IMR-90 (cell line): ENCODE data around the gene PRC1. TPM values are rescaled to one million over a fixed set of nuclear protein-coding genes. Genes with fewer than 3 reads are reported as not detected.

Source experiments
- ATAC-seq: fragments of 200-7000 bp; cut with Tn5 transposase; 2 replicates; pipeline ENCODE4 v1.9.1; 2020; ENCODE audit warnings: low read depth, mild to moderate bottlenecking, moderate library complexity
- BruUV-seq: library from RNA; stranded (reverse); fragments of 400-500 nt; replicated peaks from 2 replicates; lab custom pipeline; 2021; lab: Mats Ljungman, UMichigan
- CTCF ChIA-PET: fragments of 300-600 bp; formaldehyde crosslinking; extraction: SDS; loops from one replicate; lab custom pipeline; 2021; ENCODE audit warnings: antibody characterized with exemption; lab: Yijun Ruan, JAX
- POLR2A ChIA-PET: fragments of 300-600 bp; sonication (Branson Sonifier 250); formaldehyde crosslinking; loops from one replicate; lab custom pipeline; 2022; ENCODE audit warnings: antibody characterized with exemption; ENCODE audit not compliant: unreplicated experiment; lab: Charles Lee
- DNase-seq: peaks from one replicate; pipeline ENCODE4 v3.0.0; 2013
- H2AFZ ChIP-seq: replicated peaks from 2 replicates; pipeline ENCODE3; 2013; ENCODE audit warnings: low read length, mild to moderate bottlenecking; ENCODE audit not compliant: poor library complexity
- H2AK5ac ChIP-seq: 2 replicates; pipeline ENCODE4 v1.6.1; 2013; ENCODE audit warnings: low read depth, low read length, inconsistent platforms
- H2AK9ac ChIP-seq: replicated peaks from 2 replicates; pipeline ENCODE3; 2013; ENCODE audit warnings: mild to moderate bottlenecking, low read depth, low read length, moderate library complexity; ENCODE audit not compliant: poor library complexity
- H2BK120ac ChIP-seq: 2 replicates; pipeline ENCODE4 v1.6.1; 2013; ENCODE audit warnings: low read depth, low read length, inconsistent platforms
- H2BK15ac ChIP-seq: 3 replicates; pipeline ENCODE4 v1.6.1; 2013; ENCODE audit warnings: low read depth, low read length, inconsistent platforms
- H2BK20ac ChIP-seq: 2 replicates; pipeline ENCODE4 v1.6.1; 2013; ENCODE audit warnings: low read depth, mild to moderate bottlenecking, inconsistent platforms, low read length, moderate library complexity
- H2BK5ac ChIP-seq: 2 replicates; pipeline ENCODE4 v1.6.1; 2013; ENCODE audit warnings: mild to moderate bottlenecking, low read depth, low read length, inconsistent platforms; ENCODE audit not compliant: poor library complexity, severe bottlenecking
- H3K14ac ChIP-seq: replicated peaks from 2 replicates; pipeline ENCODE4 v1.6.1; 2013; ENCODE audit warnings: low read depth, low read length, inconsistent platforms
- H3K18ac ChIP-seq: 2 replicates; pipeline ENCODE4 v1.6.1; 2013; ENCODE audit warnings: low read depth, low read length, control low read depth
- H3K23ac ChIP-seq: 2 replicates; pipeline ENCODE4 v1.6.1; 2013; ENCODE audit warnings: low read depth, low read length, inconsistent platforms
- H3K27ac ChIP-seq: 2 replicates; pipeline ENCODE4 v1.5.1; 2013; ENCODE audit warnings: mild to moderate bottlenecking, control low read depth, low read length; ENCODE audit not compliant: insufficient read depth
- H3K27me3 ChIP-seq: 2 replicates; pipeline ENCODE4 v1.6.1; 2013; ENCODE audit warnings: low read length; ENCODE audit not compliant: control insufficient read depth, insufficient read depth
- H3K36me3 ChIP-seq: 2 replicates; pipeline ENCODE4 v1.6.1; 2013; ENCODE audit warnings: low read length, mixed read lengths; ENCODE audit not compliant: control insufficient read depth, insufficient read depth
- H3K4ac ChIP-seq: 2 replicates; pipeline ENCODE4 v1.6.1; 2013; ENCODE audit warnings: low read depth, low read length, inconsistent platforms
- H3K4me1 ChIP-seq: 2 replicates; pipeline ENCODE4 v1.6.1; 2013; ENCODE audit warnings: low read length, mixed read lengths; ENCODE audit not compliant: control insufficient read depth, insufficient read depth
- H3K4me2 ChIP-seq: 2 replicates; pipeline ENCODE4 v1.6.1; 2013; ENCODE audit warnings: low read depth, mild to moderate bottlenecking, control low read depth, low read length, moderate library complexity
- H3K4me3 ChIP-seq: 2 replicates; pipeline ENCODE4 v1.5.1; 2013; ENCODE audit warnings: low read depth, mild to moderate bottlenecking, control low read depth, low read length, moderate library complexity; ENCODE audit not compliant: insufficient read depth
- H3K56ac ChIP-seq: 2 replicates; pipeline ENCODE4 v1.6.1; 2013; ENCODE audit warnings: low read length, inconsistent platforms; ENCODE audit not compliant: insufficient read depth; ENCODE audit errors: extremely low read depth
- H3K79me1 ChIP-seq, 2 experiments: 2 replicates each; pipeline ENCODE4 v1.6.1; 2013; ENCODE audit warnings: low read length in 2 of 2, inconsistent platforms in 1 of 2, low read depth in 1 of 2
- H3K9ac ChIP-seq: 2 replicates; pipeline ENCODE4 v1.6.1; 2013; ENCODE audit warnings: low read depth, low read length, control low read depth
- H3K9me1 ChIP-seq: 2 replicates; pipeline ENCODE4 v1.6.1; 2013; ENCODE audit warnings: low read length, inconsistent platforms; ENCODE audit not compliant: insufficient read depth
- H3K9me3 ChIP-seq: 2 replicates; pipeline ENCODE4 v1.6.1; 2013; ENCODE audit warnings: low read length; ENCODE audit not compliant: control insufficient read depth, insufficient read depth
- H4K20me1 ChIP-seq: 2 replicates; pipeline ENCODE4 v1.6.1; 2013; ENCODE audit warnings: low read length, inconsistent platforms; ENCODE audit not compliant: insufficient read depth
- H4K5ac ChIP-seq: 2 replicates; pipeline ENCODE4 v1.6.1; 2013; ENCODE audit warnings: mild to moderate bottlenecking, low read depth, low read length, control low read depth
- H4K8ac ChIP-seq, 2 experiments: 2 replicates each; pipeline ENCODE4 v1.6.1; 2013; ENCODE audit warnings: low read depth in 2 of 2, low read length in 2 of 2, control low read depth in 1 of 2, inconsistent platforms in 1 of 2
- H4K91ac ChIP-seq: 2 replicates; pipeline ENCODE4 v1.6.1; 2013; ENCODE audit warnings: low read depth, low read length, inconsistent platforms; ENCODE audit not compliant: insufficient read depth
- CEBPB ChIP-seq: IDR thresholded peaks from 2 replicates; pipeline ENCODE4 v1.6.1; 2012; ENCODE audit warnings: low read depth, low read length, improper control_type of control experiment
- RAD21 ChIP-seq: IDR thresholded peaks from 2 replicates; pipeline ENCODE4 v1.6.1; 2012; ENCODE audit warnings: low read length, improper control_type of control experiment
- WGBS, 2 experiments: methylation state at CpG; one replicate each; pipeline versions ENCODE4 v1.1.5 to v1.1.7; 2013; ENCODE audit warnings: missing lambda C conversion rate in 2 of 2; ENCODE audit not compliant: insufficient read length in 1 of 2; ENCODE audit errors: extremely low coverage in 2 of 2; 5-methylcytosine and 5-hydroxymethylcytosine counted together
- dilution Hi-C: fragments of 300-500 bp; cut with HindIII; formaldehyde crosslinking; loops from one replicate; pipeline ENCODE4 v1.14.3; 2018; ENCODE audit warnings: low sequenced_read_pairs; ENCODE audit not compliant: unreplicated experiment
- in situ Hi-C: fragments of 300-500 bp; cut with MboI; formaldehyde crosslinking; loops from 3 replicates; pipeline ENCODE4 v1.14.3; 2019; ENCODE audit warnings: low sequenced_read_pairs, inconsistent platforms, mixed read lengths
- intact Hi-C: fragments of 100-400 bp; cut with micrococcal nuclease; formaldehyde crosslinking; loops from 2 replicates; pipeline ENCODE4 v1.10.0; 2022
- polyA plus RNA-seq, 3 experiments: library from polyadenylated mRNA; depleted of rRNA; stranded (reverse); fragments of >200 nt; gene quantifications; 2 replicates each; pipeline ENCODE4 v1.2.3, GENCODE V29; 2012; ENCODE audit warnings: low replicate concordance in 1 of 3
- total RNA-seq: library from RNA; depleted of rRNA; stranded (reverse); fragments of >200 nt; gene quantifications from 2 replicates; pipeline ENCODE4 v1.2.3, GENCODE V29; 2012

Gene PRC1
- total and polyA plus RNA-seq, 2 of the 4 experiments (the other 2 are of a cell fraction): 131 to 148 TPM

DNA sequence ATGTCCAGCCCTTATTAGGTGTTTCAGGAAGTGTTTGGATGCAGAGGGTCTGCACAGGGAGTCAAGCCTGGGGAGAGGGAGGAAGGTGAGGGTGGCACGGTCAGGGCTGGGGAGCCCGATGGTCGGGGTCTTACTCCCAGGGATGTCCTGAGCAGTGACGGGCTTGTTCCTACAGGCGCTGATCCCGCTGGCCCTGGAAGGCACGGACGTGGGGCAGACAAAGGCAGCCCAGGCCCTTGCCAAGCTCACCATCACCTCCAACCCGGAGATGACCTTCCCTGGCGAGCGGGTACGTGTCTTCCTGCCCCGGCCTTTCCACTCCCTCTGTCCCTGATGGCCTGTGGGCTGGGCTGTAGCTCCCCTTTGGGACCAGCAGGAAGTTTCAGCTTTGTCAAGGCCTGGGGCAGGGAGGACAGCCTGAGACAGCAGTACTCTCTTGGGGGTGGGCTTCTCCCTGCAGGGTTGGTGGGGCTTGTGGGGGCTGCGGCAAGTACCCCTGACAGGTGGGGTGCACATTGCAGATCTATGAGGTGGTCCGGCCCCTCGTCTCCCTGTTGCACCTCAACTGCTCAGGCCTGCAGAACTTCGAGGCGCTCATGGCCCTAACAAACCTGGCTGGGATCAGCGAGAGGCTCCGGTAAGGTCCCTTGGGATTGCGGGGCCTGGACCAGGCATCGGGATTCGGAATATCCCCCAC is 44.2 kb downstream of the PRC1 start:
- intact Hi-C loops: no loop called here
- no peak overlapping the region for H3K27ac ChIP-seq
- dilution Hi-C loops: no loop called here
- H3K79me1 ChIP-seq: no peaks in the 10 kb centered on the region; a peak in 2 of 4 replicates
- H2AK9ac ChIP-seq: no peak overlapping the region
- POLR2A ChIA-PET: no interaction called here
- H4K20me1 ChIP-seq: peaks cover 4% of the 10 kb centered on the region; the same call in 1 of the 2 replicates
- no peaks in the 10 kb centered on the region for H3K27me3 ChIP-seq
- no peak overlapping the region for H3K4me2 ChIP-seq
- H2BK15ac ChIP-seq: no peak overlapping the region
- H4K8ac ChIP-seq: no peak overlapping the region
- no peak overlapping the region for H3K9ac ChIP-seq
- no peak overlapping the region for H3K4ac ChIP-seq
- no peak overlapping the region for H3K23ac ChIP-seq
- H3K9me1 ChIP-seq: no peaks in the 10 kb centered on the region
- H2AFZ ChIP-seq: no peak overlapping the region
- H2BK20ac ChIP-seq: no peak overlapping the region
- TF ChIP-seq CEBPB: no peak
- TF ChIP-seq RAD21: no peak
- H2BK120ac ChIP-seq: no peak overlapping the region
- BruUV-seq: no TSS peak
- WGBS, 2 experiments: 99% methylated on average over 16 of the region's 23 CpGs; no CpG with 5 or more reads in 1 of the 2 experiments
- CTCF ChIA-PET: no interaction called here
- ATAC-seq (no peak), DNase-seq (no peak)
- H3K9me3 ChIP-seq: no peaks in the 10 kb centered on the region
- H3K14ac ChIP-seq: no peak overlapping the region
- no peak overlapping the region for H2AK5ac ChIP-seq
- H3K36me3 ChIP-seq: peaks cover 70% of the 10 kb centered on the region
- H3K4me3 ChIP-seq: no peak overlapping the region
- no peak overlapping the region for H4K5ac ChIP-seq
- in situ Hi-C loops: loop anchor here (10.0 kb wide), 1 partner anchor 325 kb away; no protein-coding TSS in a partner anchor
- H3K56ac ChIP-seq: no peak overlapping the region
- H2BK5ac ChIP-seq: no peak overlapping the region
- H4K91ac ChIP-seq: no peak overlapping the region
- no peak overlapping the region for H3K18ac ChIP-seq
- no peaks in the 10 kb centered on the region for H3K4me1 ChIP-seq
